GM08714 (cell line): ENCODE data around the gene SEC24D.

Experiments
- H3K4me3 ChIP-seq: fragments of 200-500 bp; sonication (Bioruptor generic); 2 replicates; pipeline ENCODE4 v1.5.1; 2014; ENCODE audit warnings: mild to moderate bottlenecking, low read length, inconsistent platforms
- ZNF274 ChIP-seq: IDR thresholded peaks from 2 replicates; pipeline ENCODE4 v1.6.1; 2012; ENCODE audit warnings: mild to moderate bottlenecking, low read depth, low read length

Gene SEC24D

GRCh38 chr4:118776157-118776954, 59.6 kb downstream of the SEC24D start:
- TF ChIP-seq ZNF274, result no peak
- no peak overlapping the region for H3K4me3 ChIP-seq

- TF ChIP-seq ZNF274, result no peak
- H3K4me3 ChIP-seq, result no peak overlapping the region
Measured at GRCh38 chr4:118775405-118775804, 60.5 kb downstream of the SEC24D start.

GRCh38 chr4:118774989-118775388, 60.9 kb downstream of the SEC24D start:
- TF ChIP-seq ZNF274, result no peak

GRCh38 chr4:118774321-118774720, 61.6 kb downstream of the SEC24D start:
- no peak overlapping the region for H3K4me3 ChIP-seq
- no peak for TF ChIP-seq ZNF274

More at GRCh38 chr4:118774989-118775388, 60.9 kb downstream of the SEC24D start:
- no peak overlapping the region for H3K4me3 ChIP-seq

DNA sequence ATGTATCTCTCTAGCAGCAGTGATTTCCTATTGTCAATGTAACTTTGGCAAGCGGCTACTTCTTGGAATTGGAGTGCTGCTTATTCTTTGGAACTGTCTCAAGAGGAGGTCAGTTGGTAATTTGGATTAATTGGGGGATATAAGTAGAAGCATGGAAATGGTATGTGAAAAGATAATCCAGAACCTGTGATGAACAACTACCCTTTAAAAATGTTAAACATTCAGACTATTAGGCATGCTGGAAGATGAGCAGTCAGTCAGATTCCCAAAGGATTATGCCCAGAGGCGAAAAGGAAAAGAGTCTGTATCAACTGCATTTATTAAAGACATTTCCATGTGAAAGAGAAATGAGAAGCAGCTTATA, 62.5 kb downstream of the SEC24D start:
- TF ChIP-seq ZNF274, result no peak
- no peak overlapping the region for H3K4me3 ChIP-seq

DNA sequence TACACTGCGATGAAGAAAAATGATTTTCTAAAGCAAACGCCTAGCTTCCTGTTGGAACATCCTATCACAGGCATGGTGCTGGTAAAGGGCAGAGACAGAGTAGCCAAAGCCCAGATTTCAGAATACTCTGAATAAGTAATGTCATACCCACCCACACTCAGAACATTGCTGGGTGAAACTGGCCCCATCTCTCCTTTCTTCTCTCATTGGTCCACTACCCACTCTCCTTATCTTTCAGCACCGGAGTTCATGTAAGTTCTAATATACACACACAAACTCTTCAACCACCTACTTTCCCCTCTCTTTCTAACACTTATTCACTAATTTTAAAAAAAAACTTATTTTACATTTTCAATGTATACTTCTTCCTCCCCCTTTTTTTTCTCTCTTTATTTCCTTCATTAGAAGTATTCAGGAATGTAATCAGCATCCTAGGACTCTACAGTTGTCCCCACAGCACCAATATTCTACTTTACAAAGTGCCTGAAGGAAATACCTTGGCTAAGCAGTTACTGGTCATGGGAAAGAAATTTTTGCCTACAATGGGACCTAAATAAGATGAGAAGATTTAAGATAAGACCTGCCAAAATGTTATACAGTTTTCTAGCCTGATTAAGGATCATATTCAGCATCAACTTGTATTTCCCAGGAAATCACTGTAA, 63.0 kb downstream of the SEC24D start:
- no peak overlapping the region for H3K4me3 ChIP-seq
- TF ChIP-seq ZNF274, result no peak

GRCh38 chr4:118772081-118772766, 63.7 kb downstream of the SEC24D start:
- no peak overlapping the region for H3K4me3 ChIP-seq
- TF ChIP-seq ZNF274, result no peak

DNA sequence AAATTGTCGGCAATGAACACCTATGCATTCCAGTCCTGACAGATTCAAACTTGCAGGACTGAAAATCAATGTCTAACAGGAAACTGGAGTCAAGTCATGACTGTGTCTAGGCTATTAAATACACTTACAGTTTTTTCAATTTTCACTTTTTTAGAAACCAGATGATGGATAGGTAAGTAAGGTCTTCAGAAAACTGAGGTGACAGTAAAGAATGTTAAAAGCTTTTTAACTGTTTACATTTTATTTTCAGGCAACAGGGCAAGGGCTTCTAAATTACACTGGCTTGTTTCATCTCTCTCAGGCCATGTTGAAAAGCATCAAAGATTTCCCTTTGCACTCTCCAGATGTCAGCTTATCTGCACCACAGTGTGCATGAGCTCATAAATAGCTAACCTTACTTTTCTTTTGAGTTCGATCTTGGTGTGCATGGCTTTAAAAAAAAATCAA, 65.2 kb downstream of the SEC24D start:
- no peak overlapping the region for H3K4me3 ChIP-seq
- TF ChIP-seq ZNF274, result no peak

DNA sequence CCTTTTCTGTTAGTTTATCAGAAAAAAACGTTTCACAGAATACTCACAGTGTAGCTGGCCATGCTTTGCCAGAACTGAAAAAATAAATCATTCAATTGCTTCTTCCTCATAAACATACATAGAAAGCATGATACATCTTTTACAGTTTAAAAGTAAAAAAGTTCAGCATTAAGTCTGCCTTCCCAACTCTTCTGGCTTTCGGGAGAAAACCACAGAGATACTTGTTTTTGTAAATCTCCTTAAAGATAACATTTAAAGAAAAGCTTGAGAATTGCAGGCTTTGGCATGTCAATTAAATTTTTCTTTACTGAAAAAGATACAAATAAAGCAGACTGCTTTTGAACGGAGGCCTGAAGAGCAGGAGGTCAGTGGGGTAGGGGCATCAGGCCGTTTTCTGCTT, 66.8 kb downstream of the SEC24D start:
- H3K4me3 ChIP-seq, result no peak overlapping the region
- no peak for TF ChIP-seq ZNF274

DNA sequence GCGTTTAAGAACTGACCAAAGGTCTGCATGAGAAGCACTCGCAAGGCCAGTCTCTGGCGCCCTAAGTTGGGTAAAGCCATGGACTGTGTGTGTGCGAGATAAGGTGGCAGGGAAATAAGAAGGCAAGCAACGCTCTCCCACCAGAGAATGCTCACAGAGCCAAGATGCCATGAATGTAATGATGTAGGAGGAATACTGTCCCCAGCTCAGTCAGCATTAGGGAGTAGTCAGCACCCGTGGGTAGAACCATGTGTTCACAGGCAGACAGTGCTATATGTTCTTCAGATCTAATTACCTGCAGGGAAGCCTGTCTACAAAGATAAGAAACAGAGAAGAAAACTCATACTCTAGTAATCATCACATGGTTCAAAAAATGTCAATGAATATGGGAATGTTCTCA, 68.8 kb downstream of the SEC24D start:
- no peak for TF ChIP-seq ZNF274

DNA sequence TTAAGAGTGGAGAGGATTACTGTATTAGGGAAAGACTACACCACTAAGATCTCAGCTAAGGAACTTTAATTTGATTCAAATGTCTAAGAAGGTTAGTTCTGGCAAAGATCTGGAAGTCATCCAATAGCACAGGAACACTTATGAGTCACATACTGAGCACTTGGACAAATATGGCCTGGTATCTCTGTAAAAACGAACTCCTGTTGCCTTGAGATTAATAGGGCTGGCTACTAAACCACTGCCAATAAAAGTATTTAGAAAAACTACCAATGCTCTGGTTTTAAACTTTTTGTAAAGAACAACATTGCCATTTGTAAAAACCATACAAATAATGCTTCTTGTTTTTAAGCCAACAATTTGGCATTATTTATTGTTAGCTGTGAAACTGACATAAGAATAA, 70.5 kb downstream of the SEC24D start:
- H3K4me3 ChIP-seq, result no peak overlapping the region
- TF ChIP-seq ZNF274, result no peak

More for the DNA sequence above, 68.8 kb downstream of the SEC24D start:
- H3K4me3 ChIP-seq, result no peak overlapping the region

GRCh38 chr4:118762730-118763477, 73.0 kb downstream of the SEC24D start:
- TF ChIP-seq ZNF274, result no peak
- H3K4me3 ChIP-seq, result no peak overlapping the region

GRCh38 chr4:118762155-118762554, 73.8 kb downstream of the SEC24D start:
- TF ChIP-seq ZNF274, result no peak
- no peak overlapping the region for H3K4me3 ChIP-seq

DNA sequence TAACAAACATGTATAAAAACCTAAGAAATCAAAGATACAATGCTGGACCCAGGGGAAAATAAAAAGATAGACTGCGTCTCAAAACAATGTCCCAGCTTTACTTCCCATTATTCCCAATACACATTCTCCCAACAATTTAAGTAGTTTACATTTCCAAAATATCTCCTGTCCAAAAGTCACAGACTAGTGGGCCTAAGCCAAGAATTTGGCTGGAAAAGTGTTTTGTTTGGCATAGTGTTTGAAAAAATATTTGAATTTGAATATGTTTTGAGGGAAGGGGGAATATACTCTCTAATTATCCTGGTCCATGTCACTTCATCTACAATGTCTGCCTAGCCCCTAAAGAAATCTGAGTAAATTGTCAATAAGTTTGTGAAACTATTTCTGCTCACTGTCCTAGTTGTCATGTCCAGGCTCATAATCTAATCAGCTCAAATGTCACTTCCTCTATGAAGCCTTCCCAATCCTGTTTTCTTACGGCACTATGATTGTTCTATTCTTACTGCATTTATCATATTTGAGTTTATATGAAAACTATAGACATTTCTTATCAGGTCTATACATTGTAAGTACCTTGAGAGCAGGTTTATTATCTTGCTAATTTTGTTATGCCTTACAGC, 74.4 kb downstream of the SEC24D start:
- H3K4me3 ChIP-seq, result no peak overlapping the region
- TF ChIP-seq ZNF274, result no peak
